Upper lobe of left lung (tissue), 4 donors: ENCODE data around the gene KIF6.
"Not testable (repeated sequence)": the region's sequence is repeated elsewhere in the genome, so short reads cannot be mapped to it uniquely, and the experiment has no call there.

Source experiments
- POLR2A ChIP-seq, 4 donors: fragments of 450-650 bp; IDR thresholded peaks; one replicate each; pipeline ENCODE4 v1.5.1; 2016 to 2017; ENCODE audit warnings: antibody characterized with exemption in 4 of 4, mild to moderate bottlenecking in 2 of 4
- TF ChIP-seq, protein P1 (sequence below), 6 experiments: fragments of 450-650 bp in 4 of 6; fragments of 200-600 bp in 2 of 6; sonication (generic) in 2 of 6; IDR thresholded peaks; one replicate each; pipeline ENCODE4 v1.5.1; 2016 to 2019; ENCODE audit warnings: antibody characterized with exemption in 6 of 6

DNA sequence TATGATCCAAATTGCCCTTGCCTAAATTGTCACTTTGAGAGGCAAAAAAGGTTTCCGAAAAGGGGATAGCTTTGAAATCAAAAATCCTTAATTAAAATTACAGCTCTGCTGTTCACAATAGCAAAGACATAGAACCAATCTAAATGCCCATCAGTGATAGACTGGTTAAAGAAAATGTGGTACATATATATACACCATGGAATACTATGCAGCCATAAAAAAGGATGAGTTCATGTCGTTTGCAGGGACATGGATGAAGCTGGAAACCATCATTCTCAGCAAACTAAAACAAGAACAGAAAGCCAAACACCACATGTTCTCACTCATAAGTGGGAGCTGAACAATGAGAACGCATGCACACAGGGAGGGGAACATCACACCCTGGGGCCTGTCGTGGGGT is 1.9 kb downstream of the KIF6 start:
- TF ChIP-seq, protein P1, sequence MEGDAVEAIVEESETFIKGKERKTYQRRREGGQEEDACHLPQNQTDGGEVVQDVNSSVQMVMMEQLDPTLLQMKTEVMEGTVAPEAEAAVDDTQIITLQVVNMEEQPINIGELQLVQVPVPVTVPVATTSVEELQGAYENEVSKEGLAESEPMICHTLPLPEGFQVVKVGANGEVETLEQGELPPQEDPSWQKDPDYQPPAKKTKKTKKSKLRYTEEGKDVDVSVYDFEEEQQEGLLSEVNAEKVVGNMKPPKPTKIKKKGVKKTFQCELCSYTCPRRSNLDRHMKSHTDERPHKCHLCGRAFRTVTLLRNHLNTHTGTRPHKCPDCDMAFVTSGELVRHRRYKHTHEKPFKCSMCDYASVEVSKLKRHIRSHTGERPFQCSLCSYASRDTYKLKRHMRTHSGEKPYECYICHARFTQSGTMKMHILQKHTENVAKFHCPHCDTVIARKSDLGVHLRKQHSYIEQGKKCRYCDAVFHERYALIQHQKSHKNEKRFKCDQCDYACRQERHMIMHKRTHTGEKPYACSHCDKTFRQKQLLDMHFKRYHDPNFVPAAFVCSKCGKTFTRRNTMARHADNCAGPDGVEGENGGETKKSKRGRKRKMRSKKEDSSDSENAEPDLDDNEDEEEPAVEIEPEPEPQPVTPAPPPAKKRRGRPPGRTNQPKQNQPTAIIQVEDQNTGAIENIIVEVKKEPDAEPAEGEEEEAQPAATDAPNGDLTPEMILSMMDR (IDR thresholded peaks at IDR 0.05), result not testable (repeated sequence)
- not testable (repeated sequence) for TF ChIP-seq POLR2A (IDR thresholded peaks at IDR 0.05)
